ENCODE measurements around the gene PKHD1.
"Not testable (repeated sequence)": the region's sequence is repeated elsewhere in the genome, so short reads cannot be mapped to it uniquely, and the experiment has no call there.

Gene PKHD1

DNA sequence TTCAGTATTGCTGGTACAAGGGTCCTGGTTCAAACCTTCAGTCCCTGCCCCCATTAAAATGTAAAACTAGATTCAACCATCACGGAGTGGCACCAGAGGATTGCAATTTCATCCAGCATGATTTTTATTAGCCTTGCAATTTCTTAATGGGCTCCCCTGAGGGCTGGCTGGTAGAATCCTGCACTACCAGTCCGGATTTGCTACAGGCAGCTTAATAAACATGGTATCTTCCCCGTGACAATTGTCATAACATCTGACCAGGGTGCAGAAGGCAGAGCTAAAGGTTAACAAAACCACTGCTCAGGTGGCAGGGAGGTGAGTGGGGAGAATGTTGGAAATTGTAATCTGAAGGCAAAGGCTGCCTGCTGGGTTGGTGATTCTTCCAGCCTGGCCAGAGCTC lies 94.5 kb downstream of the PKHD1 start:
- DNase-seq (ENCODE audit: low spot score), result no peak

DNA sequence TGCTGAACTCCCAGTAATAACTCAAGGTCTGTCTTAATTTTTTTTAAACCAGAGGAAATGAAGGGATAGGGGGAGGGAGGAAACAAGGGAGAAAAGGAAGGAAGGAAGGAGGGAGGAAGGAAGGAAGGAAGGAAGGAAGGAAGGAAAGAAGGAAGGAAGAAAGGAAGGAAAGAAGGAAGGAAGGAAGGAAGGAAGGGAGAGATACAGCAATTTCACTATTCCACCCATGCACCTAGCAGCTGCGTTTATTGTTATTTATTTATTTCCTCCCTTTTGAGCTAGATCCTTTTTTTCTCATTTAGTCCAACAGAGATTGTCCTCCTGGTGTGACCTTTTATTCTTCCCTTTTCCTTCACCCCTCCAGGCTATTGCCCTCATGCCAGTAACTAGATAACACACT lies 97.6 kb downstream of the PKHD1 start:
- DNase-seq (ENCODE audit: low spot score), result no peak

DNA sequence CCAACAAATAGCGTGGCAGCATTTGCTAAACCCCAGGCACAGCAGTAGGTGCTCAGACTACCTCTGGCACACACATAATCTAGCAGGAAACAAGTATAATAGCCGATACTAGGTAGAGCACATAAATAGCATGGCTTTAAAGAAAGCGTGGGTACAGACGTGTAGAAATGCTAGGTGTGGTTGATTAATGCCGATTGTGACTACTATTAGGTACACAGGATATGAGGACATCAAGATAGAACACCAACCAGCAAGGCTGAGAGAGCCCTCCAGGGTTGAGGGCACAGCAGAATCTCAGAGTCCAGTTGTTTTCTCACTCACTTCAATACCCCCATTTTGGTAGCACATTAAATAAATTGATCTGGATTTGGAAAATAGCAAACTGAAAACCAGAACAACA lies 100.5 kb downstream of the PKHD1 start:
- no peak for DNase-seq (ENCODE audit: low spot score)

DNA sequence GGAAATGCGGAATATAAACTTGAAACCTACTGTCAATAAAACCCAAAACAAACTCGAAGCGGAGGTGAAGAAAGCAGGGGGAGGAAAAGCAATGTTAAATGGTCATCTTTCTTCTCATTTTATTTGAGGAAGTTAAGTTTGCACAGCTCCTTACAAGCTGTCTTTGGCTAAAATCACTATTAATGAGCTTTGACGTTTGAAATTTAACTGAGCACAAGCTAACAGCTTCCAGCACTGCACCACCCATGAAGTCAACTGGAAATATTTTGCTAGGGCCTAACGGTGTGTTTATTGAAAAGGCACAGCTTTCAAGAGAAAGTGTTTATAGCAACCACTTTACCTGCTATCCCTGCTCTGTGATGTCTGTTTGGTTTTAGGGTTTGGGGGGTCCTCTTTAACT lies 103.8 kb downstream of the PKHD1 start:
- no peak for DNase-seq (ENCODE audit: low spot score)

DNA sequence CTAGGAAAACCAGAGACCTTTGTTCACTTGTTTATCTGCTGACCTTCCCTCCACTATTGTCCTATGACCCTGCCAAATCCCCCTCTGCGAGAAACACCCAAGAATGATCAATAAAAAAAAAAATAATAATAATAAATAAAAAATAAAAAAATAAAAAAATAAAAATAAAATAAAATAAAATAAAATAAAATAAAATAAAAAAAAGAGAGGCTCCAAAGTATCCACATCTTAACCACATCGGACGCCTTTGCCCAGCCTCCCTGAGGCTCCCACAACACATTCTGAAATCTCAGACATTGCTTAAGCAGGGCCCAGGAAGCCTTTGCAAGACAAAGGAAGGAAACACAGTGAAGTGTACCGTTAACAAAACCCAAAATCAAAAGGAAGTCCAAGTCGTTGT lies 104.7 kb downstream of the PKHD1 start:
- not testable (repeated sequence) for DNase-seq (ENCODE audit: low spot score)

DNA sequence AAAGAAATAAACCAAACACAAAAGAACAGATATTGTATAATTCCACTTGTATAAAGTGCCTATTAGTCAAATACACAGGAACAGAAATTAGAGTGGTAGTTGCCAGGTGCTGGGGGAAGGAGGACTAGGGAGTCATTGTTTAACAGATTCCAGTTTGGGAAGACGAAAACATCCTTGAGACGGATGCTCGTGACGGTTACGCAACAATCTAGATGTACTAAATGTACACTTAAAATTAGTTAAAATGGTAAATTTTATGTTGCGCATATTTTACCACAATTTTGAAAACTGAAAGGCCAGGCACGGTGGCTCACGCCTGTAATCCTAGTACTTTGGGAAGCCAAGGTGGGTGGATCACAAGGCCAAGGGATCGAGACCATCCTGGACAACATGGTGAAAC lies 111.0 kb downstream of the PKHD1 start:
- no peak for DNase-seq (ENCODE audit: low spot score)

DNA sequence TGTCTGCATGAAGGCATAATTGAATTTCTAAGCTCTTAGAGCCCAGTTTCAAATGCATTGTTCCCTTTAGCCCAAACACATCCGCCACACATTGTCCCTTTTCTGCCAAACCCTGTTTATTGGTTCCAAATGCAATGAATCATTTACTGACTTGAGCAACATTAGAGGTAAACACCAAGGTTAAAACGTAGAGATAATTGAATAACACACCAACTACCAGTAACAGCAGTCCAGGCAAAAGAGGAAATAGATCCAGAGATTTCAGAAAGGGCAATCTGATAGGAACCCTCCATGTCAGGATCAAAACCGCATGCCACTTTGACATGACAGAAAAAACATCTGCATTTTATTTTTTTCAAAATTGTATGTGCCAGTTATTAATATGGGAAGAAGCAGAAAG lies 114.8 kb downstream of the PKHD1 start:
- DNase-seq (ENCODE audit: low spot score), result no peak

DNA sequence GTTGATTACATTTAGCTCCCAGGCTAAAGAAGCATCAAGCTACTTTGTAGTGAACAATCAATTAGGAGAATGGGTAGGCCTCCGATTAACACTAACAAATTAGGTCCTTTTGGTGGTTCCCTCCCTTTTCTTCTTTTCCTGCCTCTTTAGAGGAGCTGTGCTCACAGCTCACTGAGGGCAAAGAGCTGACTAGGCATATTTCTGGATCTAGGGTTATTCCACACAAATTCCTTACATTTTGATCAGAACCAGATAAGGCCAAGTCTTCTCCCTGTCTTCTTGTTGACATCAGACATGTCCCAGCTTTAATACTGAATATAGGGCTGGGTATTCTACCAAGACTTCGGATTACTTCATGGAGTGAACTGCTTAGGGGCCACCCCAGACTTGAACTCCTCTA lies 119.1 kb downstream of the PKHD1 start:
- no peak for DNase-seq (ENCODE audit: low spot score)

DNA sequence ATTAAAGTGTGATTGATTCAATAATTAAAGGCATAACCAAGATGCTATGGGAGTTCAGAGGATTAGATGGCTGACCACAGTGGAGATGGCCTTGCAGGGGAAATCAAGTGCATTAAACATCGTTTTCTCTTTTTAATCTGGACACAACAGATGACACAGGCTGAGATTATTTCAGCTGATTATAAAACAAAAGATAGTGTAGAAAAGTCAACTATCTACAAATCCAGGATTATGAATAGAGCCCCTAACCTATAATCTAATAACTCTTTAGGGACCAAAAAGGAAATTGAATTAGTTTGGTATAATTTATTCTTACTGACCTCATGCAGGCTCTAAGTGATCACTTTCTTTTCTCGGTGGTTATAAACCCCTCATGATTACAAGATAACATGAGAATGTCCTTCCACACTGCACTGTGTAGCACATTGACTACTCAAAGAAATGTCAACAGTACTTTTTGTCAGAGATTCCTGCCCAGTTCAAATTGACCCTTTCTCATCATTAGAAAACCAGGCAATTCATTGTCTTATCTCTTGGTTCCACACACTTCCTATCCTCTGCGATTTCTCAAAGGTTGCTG lies 122.1 kb downstream of the PKHD1 start:
- DNase-seq (ENCODE audit: low spot score), result no peak

DNA sequence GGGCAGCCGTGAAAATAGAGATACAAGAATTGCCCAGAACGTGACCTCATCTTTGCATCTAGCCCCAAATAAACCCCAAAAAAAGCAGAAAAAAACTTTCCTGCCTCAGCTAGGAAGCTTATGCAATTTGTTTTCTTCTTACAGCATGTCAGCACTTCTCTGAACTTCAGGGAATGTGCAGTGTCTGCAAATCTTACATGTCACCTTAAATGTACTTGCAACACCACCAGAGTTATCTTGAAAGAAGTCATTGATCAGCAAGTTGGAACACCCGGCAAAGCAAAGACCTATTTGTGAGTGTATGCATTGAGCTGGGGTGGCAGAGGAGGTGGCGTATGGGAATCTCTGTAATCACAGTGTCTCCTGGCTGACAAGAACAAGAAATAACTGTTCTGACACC lies 123.4 kb downstream of the PKHD1 start:
- no peak for DNase-seq (ENCODE audit: low spot score)

DNA sequence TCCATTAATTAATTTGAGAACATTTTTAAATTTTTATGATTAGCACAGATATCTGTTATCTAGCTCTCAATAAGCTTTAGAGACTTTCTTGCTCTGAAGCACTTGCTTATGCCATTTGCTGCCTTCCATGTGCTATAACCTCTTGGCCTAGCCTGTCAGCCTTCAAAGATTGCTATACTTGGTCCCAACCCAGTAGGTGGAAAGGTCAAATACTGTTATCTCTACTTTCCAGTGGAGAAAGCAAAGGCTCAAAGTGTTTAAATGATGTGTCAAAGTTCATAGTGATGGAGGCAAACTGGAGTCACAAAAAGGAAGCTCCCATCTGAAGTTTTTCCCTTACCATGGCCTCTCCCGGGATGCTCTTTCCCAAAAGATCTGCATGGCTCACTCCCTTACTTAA lies 125.1 kb downstream of the PKHD1 start:
- DNase-seq (ENCODE audit: low spot score), result no peak

DNA sequence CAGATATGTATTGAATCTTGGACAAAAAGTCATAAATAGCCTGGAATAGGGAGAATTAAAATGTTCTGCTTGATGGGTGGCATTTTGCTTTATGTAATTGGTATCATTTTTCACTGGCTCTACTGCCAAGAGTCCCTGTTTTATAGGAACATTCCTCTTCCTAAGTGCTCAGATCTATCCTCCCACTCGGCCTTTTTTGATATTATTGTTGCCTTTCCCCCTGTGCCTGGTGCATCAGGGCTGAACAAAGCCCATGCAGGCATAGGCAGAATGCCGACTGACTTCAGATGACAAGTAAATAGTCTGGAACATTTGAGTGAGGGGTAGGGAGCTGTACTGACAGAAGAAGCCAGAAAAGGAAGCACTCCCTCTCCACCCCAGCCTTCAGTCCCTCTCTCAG lies 127.0 kb downstream of the PKHD1 start:
- no peak for DNase-seq (ENCODE audit: low spot score)

DNA sequence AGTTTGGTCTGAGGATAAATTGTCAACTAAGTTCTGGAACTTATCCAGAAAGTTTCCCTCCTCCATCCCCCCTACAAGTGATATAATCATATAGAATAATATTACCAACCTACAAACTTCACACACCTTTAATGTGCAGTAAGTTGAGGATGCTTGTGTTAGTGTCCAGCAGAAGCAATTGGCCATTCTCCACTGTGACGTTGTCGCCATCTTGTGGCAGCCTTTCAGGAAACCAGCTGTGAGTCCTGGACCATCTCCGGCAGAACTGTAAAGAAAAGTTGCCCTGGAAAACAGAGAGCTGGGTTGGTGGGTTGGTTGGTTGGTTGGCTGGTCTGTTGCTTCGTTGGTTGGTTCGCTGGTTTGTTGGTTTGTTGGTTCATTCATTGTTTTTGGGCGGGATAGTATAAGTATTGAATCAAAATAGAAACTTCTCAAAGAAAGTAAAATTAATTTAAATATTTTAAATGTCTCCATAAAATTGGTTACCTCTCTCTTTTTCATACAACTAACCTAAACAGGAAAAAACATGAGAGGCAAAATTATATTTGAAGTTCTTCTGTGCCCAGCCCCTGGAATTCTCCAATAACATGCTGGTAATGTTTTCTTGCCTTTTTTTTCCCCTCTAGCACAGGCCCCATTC lies 127.5 kb downstream of the PKHD1 start:
- DNase-seq (ENCODE audit: low spot score), result peak; percentile 66

DNA sequence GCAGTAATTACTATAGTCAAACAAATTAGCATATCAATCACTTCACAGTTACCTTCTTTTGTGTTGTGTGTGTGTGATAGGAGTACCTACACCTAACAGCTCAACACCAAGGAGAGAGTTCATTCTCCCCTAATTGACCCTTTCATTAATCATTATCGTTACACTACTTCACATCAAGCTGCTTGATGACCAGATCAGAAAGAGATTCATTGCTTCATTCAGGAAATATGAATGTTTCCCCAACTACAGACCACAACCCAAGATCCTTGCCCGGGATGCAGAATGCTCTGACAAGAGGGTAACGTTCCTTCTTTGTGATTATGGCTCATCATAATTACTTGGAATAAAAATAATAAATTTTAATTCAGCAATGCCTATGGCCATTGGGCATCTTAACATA lies 132.7 kb downstream of the PKHD1 start:
- no peak for DNase-seq (ENCODE audit: low spot score)

DNA sequence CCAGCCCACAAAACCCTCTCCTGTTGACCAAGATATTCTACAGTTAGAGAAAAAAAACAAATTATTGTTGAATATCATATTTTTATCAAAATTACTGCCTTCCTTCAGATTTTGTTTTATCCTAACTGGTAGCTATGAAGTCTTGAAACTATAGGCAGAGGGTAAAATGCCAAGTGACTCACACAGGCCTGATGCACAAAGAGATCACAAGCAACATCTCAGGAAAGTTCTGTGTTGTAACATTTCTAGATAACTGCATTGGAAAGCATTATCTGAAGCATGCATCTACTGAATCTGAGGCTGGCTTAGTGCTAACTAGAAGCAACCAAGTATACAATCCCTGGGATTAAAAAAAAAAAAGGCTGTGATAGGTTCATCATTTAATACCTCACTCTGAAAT lies 134.2 kb downstream of the PKHD1 start:
- no peak for DNase-seq (ENCODE audit: low spot score)

DNA sequence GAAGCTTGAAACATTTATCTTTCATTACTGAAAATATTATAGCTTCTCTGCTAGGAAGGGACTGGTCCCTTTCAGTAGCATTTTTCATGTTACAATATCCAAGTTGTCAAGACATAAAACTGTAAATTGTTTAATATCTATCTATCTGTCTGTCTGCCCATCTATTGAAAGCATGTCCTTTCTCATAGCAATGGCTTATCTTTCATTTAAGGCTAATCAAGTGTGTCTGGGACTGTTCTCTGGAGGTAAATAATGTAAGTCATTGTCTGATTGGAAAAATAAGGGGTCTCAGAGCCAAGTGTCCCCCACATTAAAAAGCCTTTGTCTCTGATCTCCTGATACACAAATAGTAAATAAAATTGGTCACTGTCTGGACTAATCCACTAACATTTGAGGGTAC lies 135.5 kb downstream of the PKHD1 start:
- no peak for DNase-seq (ENCODE audit: low spot score)

DNA sequence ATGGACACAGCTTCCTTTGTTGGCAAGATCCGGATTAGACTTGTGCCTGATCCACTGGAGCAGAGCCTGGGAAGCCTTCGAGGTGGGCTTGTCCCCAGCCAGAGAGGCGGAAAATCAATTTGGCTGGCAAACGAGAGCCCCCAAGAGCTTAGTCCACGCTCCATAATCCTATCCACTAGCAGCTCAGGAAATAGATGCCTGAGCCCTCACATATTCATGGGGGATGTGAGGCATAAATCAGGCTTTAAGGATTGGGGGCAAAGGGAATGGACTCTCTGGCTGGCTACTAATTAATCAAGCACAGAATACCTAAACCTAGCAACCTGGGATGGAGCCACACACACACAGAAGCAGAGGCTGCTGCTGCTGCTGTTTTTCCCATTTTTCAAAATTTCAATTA lies 137.9 kb downstream of the PKHD1 start:
- no peak for DNase-seq (ENCODE audit: low spot score)

DNA sequence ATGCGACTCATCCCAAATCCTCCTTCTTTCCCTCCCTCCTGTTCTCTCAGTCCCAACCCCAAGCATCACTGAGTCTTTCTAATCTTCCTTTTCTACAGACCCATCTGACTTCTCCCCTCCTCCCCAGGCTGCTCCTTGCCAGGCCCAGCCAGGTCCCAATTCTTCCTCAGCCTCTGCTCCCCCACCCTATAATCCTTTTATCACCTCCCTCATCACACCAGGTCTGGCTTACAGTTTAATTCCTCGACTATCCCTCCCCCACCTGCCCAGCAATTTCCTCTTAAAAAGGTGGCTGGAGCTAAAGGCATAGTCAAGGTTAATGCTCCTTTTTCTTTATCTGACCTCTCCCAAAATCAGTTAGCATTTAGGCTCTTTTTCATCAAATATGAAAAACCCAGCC lies 147.7 kb downstream of the PKHD1 start:
- DNase-seq (ENCODE audit: low spot score), result not testable (repeated sequence)

DNA sequence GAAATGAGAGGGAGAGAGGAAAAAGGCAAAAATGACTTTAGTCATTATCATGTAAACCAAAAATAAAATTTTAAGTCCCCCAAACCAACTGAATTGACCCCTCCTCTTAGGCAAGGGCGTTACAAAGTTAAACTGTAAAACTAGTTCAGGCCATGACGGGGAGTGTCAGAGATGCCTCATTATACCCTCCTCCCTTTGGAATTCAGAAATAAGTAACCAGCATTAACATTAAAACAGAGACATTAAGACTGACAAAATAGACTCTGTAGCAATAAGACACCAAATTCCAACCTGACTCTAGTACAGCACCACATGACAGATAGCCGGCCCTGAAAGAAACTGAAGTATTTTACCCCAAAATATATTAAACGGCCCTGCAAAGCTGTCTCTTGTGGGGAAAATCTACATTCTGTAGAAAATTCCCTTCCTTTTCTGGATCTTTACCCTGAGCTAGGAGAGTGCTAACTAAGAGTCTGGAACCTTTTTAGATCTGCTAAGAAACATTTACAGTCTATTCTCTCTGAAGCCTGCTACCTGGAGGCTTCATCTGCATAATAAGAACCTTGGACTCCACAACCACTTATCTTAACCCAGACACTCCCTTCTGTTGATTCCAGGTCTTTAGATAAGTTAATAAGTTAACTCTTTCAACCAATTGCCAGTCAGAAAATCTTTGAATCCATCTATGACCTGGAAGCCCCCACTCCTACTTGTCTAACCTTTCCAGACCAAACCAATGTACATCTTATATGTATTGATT lies 150.7 kb downstream of the PKHD1 start:
- no peak for DNase-seq (ENCODE audit: low spot score)

DNA sequence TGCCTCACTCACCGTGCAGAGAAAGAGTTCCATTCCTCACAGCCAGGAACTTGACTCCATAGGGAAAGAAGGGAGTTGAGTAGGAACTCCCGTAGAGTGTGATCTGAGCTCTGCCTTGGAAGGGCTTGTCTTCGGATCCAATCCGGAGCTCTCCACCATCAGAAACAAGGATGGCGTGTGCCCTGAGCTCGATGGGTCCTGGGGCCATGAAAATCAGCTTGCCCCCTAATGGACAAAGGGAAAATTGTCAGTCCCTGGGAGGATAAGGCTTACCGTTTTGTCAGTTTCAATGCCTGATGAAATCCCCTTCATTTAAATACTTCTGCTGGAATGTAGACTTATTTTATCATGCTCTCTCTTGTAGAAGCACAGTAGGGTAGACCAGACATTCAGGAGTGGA lies 153.3 kb downstream of the PKHD1 start:
- DNase-seq (ENCODE audit: low spot score), result no peak

DNA sequence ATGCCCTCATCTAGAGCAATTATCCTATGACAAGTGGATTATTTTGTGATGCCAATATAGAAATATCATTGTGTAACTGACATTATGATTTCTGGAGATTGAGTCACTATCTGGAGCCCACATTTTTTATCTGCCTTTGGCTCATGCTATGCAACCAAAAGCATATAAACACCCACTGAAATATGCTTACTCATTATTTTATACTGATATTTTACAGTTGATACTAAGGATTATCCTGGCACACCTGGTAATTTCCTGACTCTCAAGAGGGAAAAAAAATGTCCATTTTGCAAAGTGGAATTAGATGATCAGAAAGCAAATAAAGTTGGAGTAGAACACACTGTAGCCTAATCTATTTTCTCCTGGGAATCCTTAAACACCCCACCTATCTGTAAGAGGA lies 154.5 kb downstream of the PKHD1 start:
- no peak for DNase-seq (ENCODE audit: low spot score)

DNA sequence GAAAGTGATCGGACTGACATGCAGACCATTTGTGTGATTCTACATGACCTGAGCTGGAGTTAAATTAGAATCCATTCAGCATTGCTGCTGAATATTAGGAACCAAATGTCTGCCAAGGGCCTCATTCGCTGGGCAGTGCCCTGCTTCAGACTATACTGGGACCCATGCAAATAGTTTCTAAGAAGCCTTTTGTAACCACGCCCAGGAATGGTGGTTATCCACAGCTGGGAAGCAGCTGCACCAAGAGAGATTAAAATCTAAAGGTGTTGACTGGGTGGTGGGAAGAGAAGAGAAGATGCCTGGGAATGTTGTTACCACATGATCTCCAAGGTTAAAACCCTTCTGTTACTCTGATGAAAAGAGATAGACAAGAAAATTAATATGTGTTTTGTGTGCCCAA lies 156.8 kb downstream of the PKHD1 start:
- DNase-seq (ENCODE audit: low spot score), result no peak

DNA sequence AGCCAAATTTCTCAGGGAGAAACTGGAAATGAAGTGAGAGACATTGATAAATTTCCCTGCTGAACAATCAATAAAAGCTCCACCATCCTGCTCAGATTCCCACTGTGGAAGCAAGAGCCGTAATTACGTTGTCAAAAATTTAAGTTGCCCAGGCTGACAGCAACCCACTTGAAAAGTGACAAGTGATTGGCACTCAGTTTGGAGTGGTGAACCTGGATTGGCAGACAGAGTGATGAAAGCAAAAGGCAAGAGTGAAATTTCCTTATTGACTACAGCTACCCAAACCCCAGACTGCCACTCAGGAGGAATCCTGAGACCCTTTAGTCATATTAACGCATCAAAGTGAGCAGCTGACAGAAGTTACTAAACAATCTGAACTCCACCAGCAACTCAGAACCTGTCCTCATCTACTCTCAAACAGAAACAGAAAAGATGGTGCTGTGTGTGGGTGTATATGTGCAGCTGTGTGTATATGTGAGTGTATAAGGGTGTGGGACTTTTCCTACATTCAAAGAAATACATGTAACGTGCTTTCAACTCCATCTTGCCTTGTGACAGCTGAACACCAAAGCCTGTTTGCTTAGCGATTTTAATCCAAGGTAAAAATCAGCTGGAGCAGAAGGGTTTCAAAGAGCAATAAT lies 157.4 kb downstream of the PKHD1 start:
- DNase-seq (ENCODE audit: low spot score), result no peak
